Prostate gland (tissue), 2 donors: ENCODE results near the gene FABP1. TPM values are rescaled to one million over a fixed set of nuclear protein-coding genes. Genes with fewer than 3 reads are reported as not detected.

Experiments used
- DNase-seq: peaks from one replicate; pipeline ENCODE4 v3.0.0-alpha.2; 2019; ENCODE audit warnings: low spot score
- H3K27ac ChIP-seq, 2 donors: fragments of 200-600 bp; sonication (generic); 2 replicates each; pipeline ENCODE4 v1.5.1; 2017 to 2019
- H3K27me3 ChIP-seq: fragments of 200-600 bp; sonication (generic); replicated peaks from 2 replicates; pipeline ENCODE4 v1.5.1; 2019; ENCODE audit not compliant: insufficient read depth
- H3K36me3 ChIP-seq, 2 donors: fragments of 200-600 bp; sonication (generic); 1 replicate in 1 of 2; 2 replicates in 1 of 2; pipeline versions ENCODE4 v1.5.1 to v1.8.1; 2017 to 2019
- H3K4me1 ChIP-seq: fragments of 200-600 bp; sonication (generic); replicated peaks from 2 replicates; pipeline ENCODE4 v1.5.1; 2019
- H3K4me3 ChIP-seq, 2 donors: fragments of 200-600 bp; sonication (generic); 2 replicates each; pipeline ENCODE4 v1.5.1; 2017 to 2019
- H3K9me3 ChIP-seq: fragments of 200-600 bp; sonication (generic); 2 replicates; pipeline ENCODE4 v1.5.1; 2017
- CTCF ChIP-seq, 4 experiments: fragments of 200-600 bp in 2 of 4; fragments of 450-650 bp in 2 of 4; sonication (generic) in 2 of 4; IDR thresholded peaks; 1 replicate in 3 of 4; 2 replicates in 1 of 4; pipeline ENCODE4 v1.5.1; 2016 to 2019; ENCODE audit warnings: antibody characterized with exemption in 4 of 4, mild to moderate bottlenecking in 2 of 4, moderate library complexity in 2 of 4
- POLR2A ChIP-seq: fragments of 450-650 bp; IDR thresholded peaks from one replicate; pipeline ENCODE4 v1.6.1; 2016; ENCODE audit warnings: antibody characterized with exemption, mild to moderate bottlenecking
- POLR2AphosphoS5 ChIP-seq: sonication (generic); formaldehyde crosslinking; IDR thresholded peaks from one replicate; pipeline ENCODE4 v1.6.1; 2017; ENCODE audit warnings: antibody characterized with exemption
- WGBS: methylation state at CpG from one replicate; pipeline ENCODE4 v1.1.5; 2018; 5-methylcytosine and 5-hydroxymethylcytosine counted together
- intact Hi-C: fragments of 100-400 bp; cut with DNase I; formaldehyde crosslinking; loops from one replicate; pipeline ENCODE4 v1.14.2; 2022
- total RNA-seq, 2 donors: library from RNA; depleted of rRNA; stranded (reverse); fragments of >200 nt; gene quantifications; one replicate each; pipeline ENCODE4 v1.1.0, GENCODE V29; 2016

Gene FABP1
- total RNA-seq, 2 donors from 2014 or later, result not detected

DNA sequence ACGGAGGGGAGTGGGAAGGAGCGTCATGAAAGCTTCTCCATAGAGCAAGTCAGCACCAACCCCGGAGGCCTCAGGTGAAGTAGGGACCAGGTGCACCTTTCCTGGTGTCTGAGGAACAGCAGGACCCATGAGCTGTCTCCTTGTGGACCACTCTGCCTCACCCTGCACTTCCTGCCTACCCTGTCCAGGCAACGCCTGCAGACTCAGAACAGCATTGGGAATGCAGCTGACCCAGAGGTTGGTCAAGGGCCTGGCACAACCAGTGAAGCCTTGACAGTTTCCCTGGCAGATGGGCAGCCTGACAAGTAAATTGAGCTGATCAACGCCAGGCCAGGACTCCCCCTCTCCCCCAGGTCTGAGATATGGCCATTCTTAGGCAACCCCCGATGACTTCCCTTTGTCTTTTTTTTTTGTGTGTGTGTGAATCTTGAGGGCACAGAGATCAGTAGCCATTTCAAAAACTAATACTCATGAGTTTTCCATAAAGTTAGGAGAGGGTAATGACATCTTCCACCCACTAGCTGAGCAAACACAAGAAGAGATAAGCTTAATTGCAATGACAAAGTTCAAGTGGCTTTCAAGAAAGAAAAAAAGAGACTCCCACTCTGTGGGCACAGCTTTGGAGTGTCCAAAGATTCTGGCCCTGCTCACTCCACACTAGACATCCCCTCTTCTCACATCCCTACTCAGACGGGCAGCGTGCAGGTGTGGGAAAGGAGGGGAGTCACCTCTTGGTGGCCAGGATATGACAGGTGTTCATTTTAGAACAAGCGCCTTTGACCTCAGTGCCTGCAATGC lies 3.5 kb upstream of the FABP1 start:
- Histone ChIP-seq H3K27me3 (no peaks in the 10 kb centered on the region), H3K9me3 (no peaks in the 10 kb centered on the region), H3K4me3 (no peak overlapping the region), H3K27ac (no peak overlapping the region), H3K4me1 (no peaks in the 10 kb centered on the region), H3K36me3 (no peaks in the 10 kb centered on the region)
- TF ChIP-seq POLR2A (no peak), POLR2AphosphoS5 (no peak), CTCF (IDR thresholded peaks at IDR 0.05) (no peak)
- intact Hi-C loops, result no loop called here
- WGBS, result 79% methylated on average over 9 of the region's 9 CpGs
- no peak for DNase-seq

DNA sequence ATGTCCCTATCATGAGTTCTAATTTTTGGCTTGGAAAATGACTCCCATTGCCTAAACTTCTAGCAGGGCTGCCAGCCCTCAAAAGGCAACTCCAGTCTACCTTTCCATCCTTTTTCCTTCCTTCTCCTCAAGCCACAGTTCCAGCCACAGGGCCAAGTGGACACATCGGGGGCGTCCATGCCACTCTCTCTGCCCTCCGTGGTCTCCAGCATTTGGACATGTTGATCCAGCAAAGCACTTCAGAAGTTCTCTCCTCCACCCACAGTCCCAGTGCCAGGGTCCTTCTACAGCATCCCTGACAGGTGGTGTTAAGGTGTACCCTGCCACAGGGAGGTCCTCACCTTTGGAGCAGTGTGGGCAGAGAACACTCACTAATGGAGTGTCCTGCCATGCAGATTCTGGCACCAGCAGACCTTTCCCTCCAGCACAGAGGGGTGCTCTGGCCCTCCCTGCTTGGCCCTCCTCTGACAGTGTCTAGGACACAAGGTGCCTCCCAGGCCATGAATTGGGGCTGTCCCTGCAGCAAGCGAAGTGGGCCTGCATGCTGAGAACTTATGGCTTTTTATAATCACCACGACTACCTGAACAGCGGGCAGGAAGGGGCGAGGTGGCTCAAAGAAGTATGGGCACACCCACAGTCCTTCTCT lies 1.6 kb upstream of the FABP1 start:
- Histone ChIP-seq H3K36me3 (no peaks in the 10 kb centered on the region), H3K4me3 (no peak overlapping the region), H3K4me1 (no peaks in the 10 kb centered on the region), H3K27me3 (no peaks in the 10 kb centered on the region), H3K27ac (no peak overlapping the region), H3K9me3 (no peaks in the 10 kb centered on the region)
- WGBS, result 86% methylated on average over 7 of the region's 7 CpGs
- intact Hi-C loops, result no loop called here
- no peak for DNase-seq
- no peak for TF ChIP-seq CTCF (IDR thresholded peaks at IDR 0.05)
- TF ChIP-seq POLR2A, result no peak
- TF ChIP-seq POLR2AphosphoS5, result no peak

DNA sequence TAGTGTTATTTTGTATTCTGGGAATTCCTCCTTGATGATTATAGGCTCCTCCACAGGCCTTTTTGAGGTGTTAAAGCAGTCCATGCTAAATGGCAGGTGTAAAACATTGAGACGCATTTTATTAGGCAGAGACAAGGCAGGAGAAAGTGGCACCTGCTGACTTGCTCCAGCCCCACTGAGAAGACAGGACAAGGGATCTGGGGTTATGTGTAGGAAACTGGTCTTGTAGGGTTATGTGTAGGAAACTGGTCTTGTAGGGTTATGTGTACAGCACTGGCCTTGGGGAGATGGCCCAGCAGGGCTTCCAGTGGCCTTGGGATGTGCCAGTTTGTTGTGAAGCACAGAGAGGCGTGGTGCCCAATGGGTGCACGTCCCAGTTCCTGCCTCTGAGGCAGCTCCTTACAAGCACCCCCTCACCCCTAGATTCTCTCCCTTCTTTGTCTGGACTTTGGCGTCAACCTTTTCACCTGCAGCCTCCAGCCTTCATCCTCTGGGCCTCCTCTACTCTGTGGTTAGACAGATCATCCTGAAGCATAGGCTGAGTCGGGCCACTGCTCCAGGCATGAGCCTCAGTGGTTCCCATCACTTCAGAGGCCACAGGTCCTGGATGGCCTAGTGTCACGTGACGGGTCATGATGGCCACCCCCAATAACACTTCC lies 921 bp upstream of the FABP1 start:
- Histone ChIP-seq H3K4me1 (no peaks in the 10 kb centered on the region), H3K27me3 (no peaks in the 10 kb centered on the region), H3K9me3 (no peaks in the 10 kb centered on the region), H3K27ac (no peak overlapping the region), H3K36me3 (no peaks in the 10 kb centered on the region), H3K4me3 (no peak overlapping the region)
- DNase-seq, result no peak
- intact Hi-C loops, result no loop called here
- WGBS, result 90% methylated on average over 7 of the region's 7 CpGs
- TF ChIP-seq CTCF (IDR thresholded peaks at IDR 0.05) (no peak), POLR2A (no peak), POLR2AphosphoS5 (no peak)

- Histone ChIP-seq H3K9me3 (no peaks in the 10 kb centered on the region), H3K4me1 (no peaks in the 10 kb centered on the region), H3K27me3 (no peaks in the 10 kb centered on the region), H3K4me3 (no peak overlapping the region), H3K27ac (no peak overlapping the region), H3K36me3 (no peaks in the 10 kb centered on the region)
- TF ChIP-seq CTCF (IDR thresholded peaks at IDR 0.05) (no peak), POLR2AphosphoS5 (no peak), POLR2A (no peak)
- WGBS, result 41% methylated on average over 1 of the region's 1 CpG
- intact Hi-C loops, result no loop called here
- DNase-seq, result no peak
Observed at GRCh38 chr2:88127638-88127887, 299 bp downstream of the FABP1 start.
